IMR-90 (cell line): ENCODE results near the gene SLC25A26. TPM values are rescaled to one million over a fixed set of nuclear protein-coding genes. Genes with fewer than 3 reads are reported as not detected.

ENCODE experiments used
- ATAC-seq: fragments of 200-7000 bp; cut with Tn5 transposase; 2 replicates; pipeline ENCODE4 v1.9.1; 2020; ENCODE audit warnings: low read depth, mild to moderate bottlenecking, moderate library complexity
- BruUV-seq: library from RNA; stranded (reverse); fragments of 400-500 nt; replicated peaks from 2 replicates; lab custom pipeline; 2021; lab: Mats Ljungman, UMichigan
- CTCF ChIA-PET: fragments of 300-600 bp; formaldehyde crosslinking; extraction: SDS; loops from one replicate; lab custom pipeline; 2021; ENCODE audit warnings: antibody characterized with exemption; lab: Yijun Ruan, JAX
- POLR2A ChIA-PET: fragments of 300-600 bp; sonication (Branson Sonifier 250); formaldehyde crosslinking; loops from one replicate; lab custom pipeline; 2022; ENCODE audit warnings: antibody characterized with exemption; ENCODE audit not compliant: unreplicated experiment; lab: Charles Lee
- DNase-seq: peaks from one replicate; pipeline ENCODE4 v3.0.0; 2013
- H2AFZ ChIP-seq: replicated peaks from 2 replicates; pipeline ENCODE3; 2013; ENCODE audit warnings: low read length, mild to moderate bottlenecking; ENCODE audit not compliant: poor library complexity
- H2AK5ac ChIP-seq: 2 replicates; pipeline ENCODE4 v1.6.1; 2013; ENCODE audit warnings: low read depth, low read length, inconsistent platforms
- H2AK9ac ChIP-seq: replicated peaks from 2 replicates; pipeline ENCODE3; 2013; ENCODE audit warnings: mild to moderate bottlenecking, low read depth, low read length, moderate library complexity; ENCODE audit not compliant: poor library complexity
- H2BK120ac ChIP-seq: 2 replicates; pipeline ENCODE4 v1.6.1; 2013; ENCODE audit warnings: low read depth, low read length, inconsistent platforms
- H2BK15ac ChIP-seq: 3 replicates; pipeline ENCODE4 v1.6.1; 2013; ENCODE audit warnings: low read depth, low read length, inconsistent platforms
- H2BK20ac ChIP-seq: 2 replicates; pipeline ENCODE4 v1.6.1; 2013; ENCODE audit warnings: low read depth, mild to moderate bottlenecking, inconsistent platforms, low read length, moderate library complexity
- H2BK5ac ChIP-seq: 2 replicates; pipeline ENCODE4 v1.6.1; 2013; ENCODE audit warnings: mild to moderate bottlenecking, low read depth, low read length, inconsistent platforms; ENCODE audit not compliant: poor library complexity, severe bottlenecking
- H3K14ac ChIP-seq: replicated peaks from 2 replicates; pipeline ENCODE4 v1.6.1; 2013; ENCODE audit warnings: low read depth, low read length, inconsistent platforms
- H3K18ac ChIP-seq: 2 replicates; pipeline ENCODE4 v1.6.1; 2013; ENCODE audit warnings: low read depth, low read length, control low read depth
- H3K23ac ChIP-seq: 2 replicates; pipeline ENCODE4 v1.6.1; 2013; ENCODE audit warnings: low read depth, low read length, inconsistent platforms
- H3K27ac ChIP-seq: 2 replicates; pipeline ENCODE4 v1.5.1; 2013; ENCODE audit warnings: mild to moderate bottlenecking, control low read depth, low read length; ENCODE audit not compliant: insufficient read depth
- H3K27me3 ChIP-seq: 2 replicates; pipeline ENCODE4 v1.6.1; 2013; ENCODE audit warnings: low read length; ENCODE audit not compliant: control insufficient read depth, insufficient read depth
- H3K36me3 ChIP-seq: 2 replicates; pipeline ENCODE4 v1.6.1; 2013; ENCODE audit warnings: low read length, mixed read lengths; ENCODE audit not compliant: control insufficient read depth, insufficient read depth
- H3K4ac ChIP-seq: 2 replicates; pipeline ENCODE4 v1.6.1; 2013; ENCODE audit warnings: low read depth, low read length, inconsistent platforms
- H3K4me1 ChIP-seq: 2 replicates; pipeline ENCODE4 v1.6.1; 2013; ENCODE audit warnings: low read length, mixed read lengths; ENCODE audit not compliant: control insufficient read depth, insufficient read depth
- H3K4me2 ChIP-seq: 2 replicates; pipeline ENCODE4 v1.6.1; 2013; ENCODE audit warnings: low read depth, mild to moderate bottlenecking, control low read depth, low read length, moderate library complexity
- H3K4me3 ChIP-seq: 2 replicates; pipeline ENCODE4 v1.5.1; 2013; ENCODE audit warnings: low read depth, mild to moderate bottlenecking, control low read depth, low read length, moderate library complexity; ENCODE audit not compliant: insufficient read depth
- H3K56ac ChIP-seq: 2 replicates; pipeline ENCODE4 v1.6.1; 2013; ENCODE audit warnings: low read length, inconsistent platforms; ENCODE audit not compliant: insufficient read depth; ENCODE audit errors: extremely low read depth
- H3K79me1 ChIP-seq, 2 experiments: 2 replicates each; pipeline ENCODE4 v1.6.1; 2013; ENCODE audit warnings: low read length in 2 of 2, inconsistent platforms in 1 of 2, low read depth in 1 of 2
- H3K9ac ChIP-seq: 2 replicates; pipeline ENCODE4 v1.6.1; 2013; ENCODE audit warnings: low read depth, low read length, control low read depth
- H3K9me1 ChIP-seq: 2 replicates; pipeline ENCODE4 v1.6.1; 2013; ENCODE audit warnings: low read length, inconsistent platforms; ENCODE audit not compliant: insufficient read depth
- H3K9me3 ChIP-seq: 2 replicates; pipeline ENCODE4 v1.6.1; 2013; ENCODE audit warnings: low read length; ENCODE audit not compliant: control insufficient read depth, insufficient read depth
- H4K20me1 ChIP-seq: 2 replicates; pipeline ENCODE4 v1.6.1; 2013; ENCODE audit warnings: low read length, inconsistent platforms; ENCODE audit not compliant: insufficient read depth
- H4K5ac ChIP-seq: 2 replicates; pipeline ENCODE4 v1.6.1; 2013; ENCODE audit warnings: mild to moderate bottlenecking, low read depth, low read length, control low read depth
- H4K8ac ChIP-seq, 2 experiments: 2 replicates each; pipeline ENCODE4 v1.6.1; 2013; ENCODE audit warnings: low read depth in 2 of 2, low read length in 2 of 2, control low read depth in 1 of 2, inconsistent platforms in 1 of 2
- H4K91ac ChIP-seq: 2 replicates; pipeline ENCODE4 v1.6.1; 2013; ENCODE audit warnings: low read depth, low read length, inconsistent platforms; ENCODE audit not compliant: insufficient read depth
- BHLHE40 ChIP-seq: fragments of 150-350 bp; IDR thresholded peaks from 2 replicates; pipeline ENCODE4 v1.6.1; 2016; ENCODE audit warnings: mild to moderate bottlenecking, low read depth, low read length
- CEBPB ChIP-seq: IDR thresholded peaks from 2 replicates; pipeline ENCODE4 v1.6.1; 2012; ENCODE audit warnings: low read depth, low read length, improper control_type of control experiment
- CTCF ChIP-seq: conservative IDR thresholded peaks from 2 replicates; pipeline ENCODE4 v1.5.1; 2012; ENCODE audit warnings: mild to moderate bottlenecking, low read depth, low read length, improper control_type of control experiment
- ELK1 ChIP-seq: fragments of 150-350 bp; IDR thresholded peaks from 2 replicates; pipeline ENCODE4 v1.6.1; 2016; ENCODE audit warnings: low read depth, mild to moderate bottlenecking, low read length, moderate library complexity, borderline replicate concordance
- FOS ChIP-seq: fragments of 150-350 bp; IDR thresholded peaks from 2 replicates; pipeline ENCODE4 v1.6.1; 2016; ENCODE audit warnings: low read depth, low read length
- MAFK ChIP-seq: IDR thresholded peaks from 2 replicates; pipeline ENCODE4 v1.6.1; 2012; ENCODE audit warnings: low read depth, low read length, improper control_type of control experiment
- RAD21 ChIP-seq: IDR thresholded peaks from 2 replicates; pipeline ENCODE4 v1.6.1; 2012; ENCODE audit warnings: low read length, improper control_type of control experiment
- RCOR1 ChIP-seq: IDR thresholded peaks from 2 replicates; pipeline ENCODE4 v1.6.1; 2012; ENCODE audit warnings: mild to moderate bottlenecking, low read length, improper control_type of control experiment; ENCODE audit not compliant: insufficient replicate concordance
- WGBS, 2 experiments: methylation state at CpG; one replicate each; pipeline versions ENCODE4 v1.1.5 to v1.1.7; 2013; ENCODE audit warnings: missing lambda C conversion rate in 2 of 2; ENCODE audit not compliant: insufficient read length in 1 of 2; ENCODE audit errors: extremely low coverage in 2 of 2; 5-methylcytosine and 5-hydroxymethylcytosine counted together
- dilution Hi-C: fragments of 300-500 bp; cut with HindIII; formaldehyde crosslinking; loops from one replicate; pipeline ENCODE4 v1.14.3; 2018; ENCODE audit warnings: low sequenced_read_pairs; ENCODE audit not compliant: unreplicated experiment
- in situ Hi-C: fragments of 300-500 bp; cut with MboI; formaldehyde crosslinking; loops from 3 replicates; pipeline ENCODE4 v1.14.3; 2019; ENCODE audit warnings: low sequenced_read_pairs, inconsistent platforms, mixed read lengths
- intact Hi-C: fragments of 100-400 bp; cut with micrococcal nuclease; formaldehyde crosslinking; loops from 2 replicates; pipeline ENCODE4 v1.10.0; 2022
- polyA plus RNA-seq, 3 experiments: library from polyadenylated mRNA; depleted of rRNA; stranded (reverse); fragments of >200 nt; gene quantifications; 2 replicates each; pipeline ENCODE4 v1.2.3, GENCODE V29; 2012; ENCODE audit warnings: low replicate concordance in 1 of 3
- total RNA-seq: library from RNA; depleted of rRNA; stranded (reverse); fragments of >200 nt; gene quantifications from 2 replicates; pipeline ENCODE4 v1.2.3, GENCODE V29; 2012

The SLC25A26 gene
- total and polyA plus RNA-seq, 2 of the 4 experiments (the other 2 are of a cell fraction) = 10.9 to 12.7 TPM

- H3K4me2 ChIP-seq = no peak overlapping the region
- no peak overlapping the region for H3K9ac ChIP-seq
- intact Hi-C loops = loop anchor here (10.0 kb wide), 2 partner anchors 185 to 325 kb away; no protein-coding TSS in a partner anchor
- TF ChIP-seq CTCF (no peak), RCOR1 (no peak), CEBPB (no peak), BHLHE40 (no peak), FOS (no peak), ELK1 (no peak), RAD21 (no peak), MAFK (no peak)
- H3K56ac ChIP-seq = no peak overlapping the region
- no peak overlapping the region for H3K18ac ChIP-seq
- H3K27me3 ChIP-seq = no peaks in the 10 kb centered on the region
- H3K23ac ChIP-seq = no peak overlapping the region
- H3K36me3 ChIP-seq = peaks cover 64% of the 10 kb centered on the region
- H4K5ac ChIP-seq = no peak overlapping the region
- POLR2A ChIA-PET = no interaction called here
- H3K4me3 ChIP-seq = no peak overlapping the region
- H2AFZ ChIP-seq = no peak overlapping the region
- no TSS peak for BruUV-seq
- peak overlapping the region; percentile 90 for H2AK5ac ChIP-seq
- H3K4me1 ChIP-seq = peaks cover 25% of the 10 kb centered on the region
- no peaks in the 10 kb centered on the region for H3K9me3 ChIP-seq
- H3K14ac ChIP-seq = no peak overlapping the region; the same call in 1 of the 2 replicates
- dilution Hi-C loops = no loop called here
- peak overlapping the region; percentile 2; the same call in 1 of the 2 replicates for H4K91ac ChIP-seq
- CTCF ChIA-PET = interaction anchor here (0.7 to 0.8 kb wide), 2 partner anchors 173 to 406 kb away, joined by 3 read pairs; no protein-coding TSS in a partner anchor
- WGBS, 2 experiments = 97% methylated on average over 5 of the region's 24 CpGs; no CpG with 5 or more reads in 1 of the 2 experiments
- ATAC-seq (no peak), DNase-seq (no peak)
- H2BK15ac ChIP-seq = peak overlapping the region; percentile 45; the same call in 1 of the 3 replicates
- peaks cover 14% of the 10 kb centered on the region for H3K9me1 ChIP-seq
- H2BK5ac ChIP-seq = no peak overlapping the region
- peak overlapping the region in 1 of 2 experiments; percentile 33; a peak in 1 of 4 replicates for H4K8ac ChIP-seq
- H3K79me1 ChIP-seq = peaks cover 0 to 47% of the 10 kb centered on the region in 2 experiments; a peak in 3 of 4 replicates
- H3K27ac ChIP-seq = no peak overlapping the region
- H2AK9ac ChIP-seq = peak overlapping the region; percentile 20
- in situ Hi-C loops = loop anchor here (5.0 to 10.0 kb wide), 3 partner anchors 135 to 407 kb away; no protein-coding TSS in a partner anchor
- H2BK20ac ChIP-seq = 0 out of 2 replicates have a peak overlapping the region, but pooled peaks have one; percentile 39
- H2BK120ac ChIP-seq = peak overlapping the region; percentile 26; the same call in 1 of the 2 replicates
- H3K4ac ChIP-seq = peak overlapping the region; percentile 64
- no peaks in the 10 kb centered on the region; the same call in 1 of the 2 replicates for H4K20me1 ChIP-seq
Measured at GRCh38 chr3:66409771-66410754, 189.3 kb downstream of the SLC25A26 start.
